HS-27A (cell line): Measurements from ENCODE around the gene MGST1.
"Not testable (repeated sequence)": the region's sequence is repeated elsewhere in the genome, so short reads cannot be mapped to it uniquely, and the experiment has no call there.

Source experiments
- DNase-seq: peaks from one replicate; pipeline ENCODE4 v3.0.0-alpha.2; 2012; ENCODE audit warnings: low read depth, missing footprints

Gene MGST1

GRCh38 chr12:16352481-16352880, 5.0 kb downstream of the MGST1 start:
- peak; percentile 62 for DNase-seq

- DNase-seq, result no peak
Measured at GRCh38 chr12:16358878-16359277, 11.4 kb downstream of the MGST1 start.

GRCh38 chr12:16359512-16360491, 12.4 kb downstream of the MGST1 start:
- DNase-seq, result no peak

- DNase-seq, result no peak
Measured at GRCh38 chr12:16361142-16361783, 13.8 kb downstream of the MGST1 start.

- DNase-seq, result no peak
Measured at GRCh38 chr12:16362550-16362949, 15.1 kb downstream of the MGST1 start.

GRCh38 chr12:16369156-16369555, 21.7 kb downstream of the MGST1 start:
- no peak for DNase-seq

- no peak for DNase-seq
Measured at GRCh38 chr12:16370096-16370495, 22.7 kb downstream of the MGST1 start.

- not testable (repeated sequence) for DNase-seq
Measured at GRCh38 chr12:16382652-16383312, 35.3 kb downstream of the MGST1 start.

GRCh38 chr12:16384732-16385131, 37.3 kb downstream of the MGST1 start:
- no peak for DNase-seq

- DNase-seq, result peak; percentile 11
Measured at GRCh38 chr12:16385782-16386646, 38.6 kb downstream of the MGST1 start.

GRCh38 chr12:16387919-16388318, 40.5 kb downstream of the MGST1 start:
- DNase-seq, result no peak

GRCh38 chr12:16389594-16389993, 42.1 kb downstream of the MGST1 start:
- DNase-seq, result peak; percentile 45

GRCh38 chr12:16392846-16393535, 45.5 kb downstream of the MGST1 start:
- DNase-seq, result no peak

- no peak for DNase-seq
Measured at GRCh38 chr12:16399101-16399500, 51.7 kb downstream of the MGST1 start.

- DNase-seq, result not testable (repeated sequence)
Measured at GRCh38 chr12:16401835-16402234, 54.4 kb downstream of the MGST1 start.

- no peak for DNase-seq
Measured at GRCh38 chr12:16407346-16407745, 59.9 kb downstream of the MGST1 start.
